OCI-LY3 (cell line): Measurements from ENCODE around the gene MMP23B.

Experiments
- EZH2phosphoT487 ChIP-seq: fragments of 200-600 bp; shearing (Covaris generic); IDR thresholded peaks from 2 replicates; pipeline ENCODE4 v1.6.1; 2018; ENCODE audit warnings: antibody characterized with exemption, mixed run types, low read depth
- TF ChIP-seq, protein P1 (sequence below): fragments of 200-600, 300-600 bp; sonication (generic); IDR thresholded peaks from 2 replicates; pipeline ENCODE4 v1.5.1; 2014; ENCODE audit warnings: antibody characterized with exemption, low read length, low read depth

DNA sequence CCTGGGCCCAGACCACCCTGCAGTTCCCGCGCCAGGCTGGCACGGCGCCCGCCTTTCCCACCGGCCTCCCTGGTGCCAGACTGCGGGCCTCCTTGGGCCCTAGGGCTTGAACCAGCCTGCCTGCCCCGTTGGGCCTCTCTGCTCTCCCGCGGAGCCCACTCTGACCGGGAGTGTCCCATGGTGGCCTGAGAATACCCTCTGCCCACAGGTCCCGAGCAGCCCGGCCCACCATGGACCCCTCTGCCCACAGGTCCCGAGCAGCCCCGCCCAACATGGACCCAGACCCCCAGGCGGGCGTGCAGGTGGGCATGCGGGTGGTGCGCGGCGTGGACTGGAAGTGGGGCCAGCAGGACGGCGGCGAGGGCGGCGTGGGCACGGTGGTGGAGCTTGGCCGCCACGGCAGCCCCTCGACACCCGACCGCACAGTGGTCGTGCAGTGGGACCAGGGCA, 8.8 kb upstream of the MMP23B start:
- TF ChIP-seq, protein P1, sequence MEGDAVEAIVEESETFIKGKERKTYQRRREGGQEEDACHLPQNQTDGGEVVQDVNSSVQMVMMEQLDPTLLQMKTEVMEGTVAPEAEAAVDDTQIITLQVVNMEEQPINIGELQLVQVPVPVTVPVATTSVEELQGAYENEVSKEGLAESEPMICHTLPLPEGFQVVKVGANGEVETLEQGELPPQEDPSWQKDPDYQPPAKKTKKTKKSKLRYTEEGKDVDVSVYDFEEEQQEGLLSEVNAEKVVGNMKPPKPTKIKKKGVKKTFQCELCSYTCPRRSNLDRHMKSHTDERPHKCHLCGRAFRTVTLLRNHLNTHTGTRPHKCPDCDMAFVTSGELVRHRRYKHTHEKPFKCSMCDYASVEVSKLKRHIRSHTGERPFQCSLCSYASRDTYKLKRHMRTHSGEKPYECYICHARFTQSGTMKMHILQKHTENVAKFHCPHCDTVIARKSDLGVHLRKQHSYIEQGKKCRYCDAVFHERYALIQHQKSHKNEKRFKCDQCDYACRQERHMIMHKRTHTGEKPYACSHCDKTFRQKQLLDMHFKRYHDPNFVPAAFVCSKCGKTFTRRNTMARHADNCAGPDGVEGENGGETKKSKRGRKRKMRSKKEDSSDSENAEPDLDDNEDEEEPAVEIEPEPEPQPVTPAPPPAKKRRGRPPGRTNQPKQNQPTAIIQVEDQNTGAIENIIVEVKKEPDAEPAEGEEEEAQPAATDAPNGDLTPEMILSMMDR = no peak
- no peak for TF ChIP-seq EZH2phosphoT487
